Retinal pigment epithelial cell (primary cell): Measurements from ENCODE around the gene BARX1.
"Not testable (repeated sequence)": the region's sequence is repeated elsewhere in the genome, so short reads cannot be mapped to it uniquely, and the experiment has no call there.

Source experiments
- DNase-seq: peaks from one replicate; pipeline ENCODE4 v3.0.0-alpha.2; 2010; ENCODE audit warnings: low read depth
- H3K4me3 ChIP-seq: 2 replicates; pipeline ENCODE4 v1.5.1; 2011; ENCODE audit warnings: mild to moderate bottlenecking, low read length, control low read depth, moderate library complexity
- TF ChIP-seq, protein P1 (sequence below): conservative IDR thresholded peaks from 2 replicates; pipeline ENCODE4 v1.5.1; 2011; ENCODE audit warnings: low read depth, low read length, control low read depth, inconsistent platforms

Gene BARX1

DNA sequence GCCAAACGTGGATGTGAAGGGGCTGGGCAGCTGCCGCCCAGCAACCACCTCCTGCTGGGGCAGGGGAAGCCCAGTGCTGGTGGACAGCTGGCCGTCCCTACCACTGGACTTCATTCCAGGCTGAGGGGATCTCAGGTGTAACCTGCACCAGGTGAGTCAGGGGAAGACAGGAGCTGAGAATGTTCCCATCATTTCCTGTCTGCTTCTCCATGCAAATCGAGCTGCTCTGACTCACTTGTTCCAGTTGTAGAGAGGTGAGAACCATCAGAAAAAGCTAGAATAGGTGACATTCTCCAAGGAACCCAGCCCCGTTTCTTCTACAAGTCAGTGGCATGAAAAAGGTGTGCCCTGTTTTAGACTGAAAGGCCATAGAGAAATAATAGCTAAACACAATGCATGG, 21.8 kb upstream of the BARX1 start:
- H3K4me3 ChIP-seq: no peak overlapping the region
- DNase-seq: no peak
- TF ChIP-seq, protein P1, sequence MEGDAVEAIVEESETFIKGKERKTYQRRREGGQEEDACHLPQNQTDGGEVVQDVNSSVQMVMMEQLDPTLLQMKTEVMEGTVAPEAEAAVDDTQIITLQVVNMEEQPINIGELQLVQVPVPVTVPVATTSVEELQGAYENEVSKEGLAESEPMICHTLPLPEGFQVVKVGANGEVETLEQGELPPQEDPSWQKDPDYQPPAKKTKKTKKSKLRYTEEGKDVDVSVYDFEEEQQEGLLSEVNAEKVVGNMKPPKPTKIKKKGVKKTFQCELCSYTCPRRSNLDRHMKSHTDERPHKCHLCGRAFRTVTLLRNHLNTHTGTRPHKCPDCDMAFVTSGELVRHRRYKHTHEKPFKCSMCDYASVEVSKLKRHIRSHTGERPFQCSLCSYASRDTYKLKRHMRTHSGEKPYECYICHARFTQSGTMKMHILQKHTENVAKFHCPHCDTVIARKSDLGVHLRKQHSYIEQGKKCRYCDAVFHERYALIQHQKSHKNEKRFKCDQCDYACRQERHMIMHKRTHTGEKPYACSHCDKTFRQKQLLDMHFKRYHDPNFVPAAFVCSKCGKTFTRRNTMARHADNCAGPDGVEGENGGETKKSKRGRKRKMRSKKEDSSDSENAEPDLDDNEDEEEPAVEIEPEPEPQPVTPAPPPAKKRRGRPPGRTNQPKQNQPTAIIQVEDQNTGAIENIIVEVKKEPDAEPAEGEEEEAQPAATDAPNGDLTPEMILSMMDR: no peak

DNA sequence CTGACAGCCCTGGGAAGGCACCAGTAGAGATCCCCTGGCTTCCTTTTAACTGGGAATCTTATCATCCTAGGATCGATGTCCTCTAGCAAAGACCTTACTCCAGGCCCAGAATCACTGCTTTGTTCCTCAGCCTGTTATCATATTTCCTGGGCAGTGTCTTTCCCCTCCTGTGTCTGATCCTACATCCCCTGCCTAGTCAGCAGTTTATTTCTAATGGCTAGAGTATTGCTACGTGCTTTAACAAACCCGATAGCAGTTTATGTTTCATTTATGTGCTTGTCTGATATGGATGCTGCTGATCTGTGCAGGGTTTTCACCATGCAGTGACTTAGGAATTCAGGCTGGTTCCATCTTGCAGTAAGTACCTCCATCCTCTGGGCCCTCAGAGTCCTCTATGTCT, 20.9 kb upstream of the BARX1 start:
- TF ChIP-seq, protein P1: no peak
- DNase-seq: no peak
- no peak overlapping the region for H3K4me3 ChIP-seq

DNA sequence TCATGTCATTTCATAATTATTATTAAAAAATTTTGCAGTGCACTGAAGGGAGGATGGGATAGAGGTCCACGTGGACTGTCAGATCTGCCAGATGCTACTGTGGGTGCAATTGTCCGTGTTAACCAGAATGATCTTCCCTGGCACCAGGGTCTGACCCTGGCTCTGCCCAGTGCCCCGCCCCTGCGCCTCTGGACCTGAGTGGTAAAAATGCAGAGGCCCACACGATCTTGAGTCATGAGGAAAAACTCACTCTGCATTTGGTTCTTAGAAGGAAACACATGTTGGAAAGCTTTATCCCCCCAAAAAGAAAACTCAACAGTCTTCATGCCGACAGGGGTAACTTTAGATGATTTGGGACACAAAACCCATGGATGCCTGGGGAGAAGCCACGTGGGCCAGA, 20.1 kb upstream of the BARX1 start:
- TF ChIP-seq, protein P1: no peak
- no peak for DNase-seq
- no peak overlapping the region for H3K4me3 ChIP-seq

DNA sequence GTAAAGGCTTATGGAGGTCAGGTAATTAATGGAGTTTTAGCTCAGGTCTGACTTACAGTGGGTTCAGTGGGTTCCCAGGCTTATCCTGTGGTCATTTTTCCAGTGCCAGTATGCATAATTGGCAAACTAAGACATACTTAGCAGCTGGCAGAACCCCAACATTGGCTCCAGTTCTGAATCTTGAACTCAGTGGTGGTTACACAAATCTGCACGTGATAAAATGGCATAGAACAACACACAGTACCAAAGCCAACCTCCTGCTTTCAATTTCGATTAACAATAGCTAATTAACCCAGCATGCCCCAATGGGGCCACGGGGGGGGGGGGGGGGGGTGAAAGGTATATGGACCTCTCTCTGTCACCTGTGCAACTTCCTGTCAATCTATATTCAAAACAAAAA, 19.0 kb upstream of the BARX1 start:
- H3K4me3 ChIP-seq: no peak overlapping the region
- TF ChIP-seq, protein P1: no peak
- DNase-seq: peak; percentile 57

DNA sequence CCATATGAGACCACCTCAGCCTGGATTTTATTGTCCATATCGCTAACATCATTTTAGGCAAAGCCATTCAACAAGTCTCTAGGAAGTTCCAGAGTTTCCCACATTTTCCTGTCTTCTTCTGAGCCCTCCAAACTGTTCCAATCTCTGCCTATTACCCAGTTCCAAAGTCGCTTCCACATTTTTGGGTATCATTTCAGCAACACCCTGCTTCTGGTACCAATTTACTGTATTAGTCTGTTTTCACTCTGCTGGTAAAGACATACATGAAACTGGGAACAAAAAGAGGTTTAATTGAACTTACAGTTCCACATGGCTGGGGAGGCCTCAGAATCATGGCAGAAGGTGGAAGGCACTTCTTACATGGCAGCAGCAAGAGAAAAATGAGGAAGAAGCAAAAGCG, 17.5 kb upstream of the BARX1 start:
- not testable (repeated sequence) for DNase-seq

DNA sequence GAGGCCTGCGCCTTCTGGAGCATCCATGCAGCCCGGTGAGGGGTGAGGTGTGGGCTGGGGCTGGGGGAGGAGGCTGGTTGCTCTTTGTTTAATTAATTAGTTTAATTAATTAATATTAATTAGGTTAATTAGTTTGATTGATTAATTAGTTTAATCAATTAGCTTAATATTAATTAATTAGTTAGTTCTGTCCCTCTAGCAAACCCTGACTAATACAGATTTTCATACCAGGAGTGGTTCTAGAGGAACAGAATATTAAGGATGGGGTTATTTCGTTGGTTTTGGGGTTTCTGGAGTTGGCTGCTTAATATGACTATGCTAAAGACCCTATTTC, 14.1 kb upstream of the BARX1 start:
- TF ChIP-seq, protein P1: no peak
- DNase-seq: no peak
- no peak overlapping the region for H3K4me3 ChIP-seq

More for the DNA sequence above, 17.5 kb upstream of the BARX1 start:
- not testable (repeated sequence) for H3K4me3 ChIP-seq

DNA sequence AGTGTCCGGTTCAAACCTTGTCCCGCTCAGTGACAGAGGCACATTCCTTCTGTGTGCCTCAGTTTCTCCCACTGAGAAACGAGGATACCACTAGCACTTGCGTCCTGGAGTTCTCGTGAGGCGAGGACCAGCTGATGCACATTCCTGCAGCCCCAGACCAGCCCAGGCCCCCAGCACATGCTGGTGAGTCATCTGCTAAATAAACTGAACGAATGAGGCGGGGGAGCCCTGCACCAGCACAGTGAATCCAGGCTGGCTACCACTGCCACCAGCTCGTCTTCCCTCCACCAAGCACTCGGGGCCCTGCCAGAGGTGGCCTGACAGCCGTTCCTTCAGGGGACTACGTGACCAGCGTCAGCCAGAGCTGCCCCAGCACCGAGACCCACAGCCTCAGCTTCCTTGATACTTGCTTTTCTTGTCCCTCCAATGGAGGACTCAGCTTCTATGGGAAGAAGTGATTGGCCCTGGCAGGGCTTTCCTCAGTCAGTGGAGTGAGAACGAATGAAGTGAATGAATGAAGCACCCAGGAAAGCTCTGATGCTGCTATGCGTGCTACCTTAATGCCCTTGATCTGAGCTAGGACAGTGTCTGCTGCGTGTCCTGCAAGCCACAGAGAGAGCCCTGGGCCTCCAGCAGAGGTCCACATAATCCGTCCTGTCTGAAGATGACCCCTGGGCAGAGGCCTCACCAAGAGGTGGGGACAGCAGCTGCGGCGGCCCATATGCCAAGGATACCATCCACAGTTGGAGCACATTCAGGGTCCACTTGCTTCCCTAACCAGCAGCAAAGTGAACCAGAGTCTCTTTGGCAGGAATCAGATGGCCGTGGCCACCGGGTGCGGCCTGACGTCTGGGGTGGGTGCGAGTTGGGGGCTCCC, 13.5 kb upstream of the BARX1 start:
- H3K4me3 ChIP-seq: no peak overlapping the region
- DNase-seq: peak; percentile 51
- TF ChIP-seq, protein P1: no peak
